ENCODE measurements around the gene TMEM151B.

TMEM151B gene

GRCh38 chr6:44264154-44265006 is 5.9 kb upstream of the TMEM151B start:
- TF ChIP-seq, protein P1, sequence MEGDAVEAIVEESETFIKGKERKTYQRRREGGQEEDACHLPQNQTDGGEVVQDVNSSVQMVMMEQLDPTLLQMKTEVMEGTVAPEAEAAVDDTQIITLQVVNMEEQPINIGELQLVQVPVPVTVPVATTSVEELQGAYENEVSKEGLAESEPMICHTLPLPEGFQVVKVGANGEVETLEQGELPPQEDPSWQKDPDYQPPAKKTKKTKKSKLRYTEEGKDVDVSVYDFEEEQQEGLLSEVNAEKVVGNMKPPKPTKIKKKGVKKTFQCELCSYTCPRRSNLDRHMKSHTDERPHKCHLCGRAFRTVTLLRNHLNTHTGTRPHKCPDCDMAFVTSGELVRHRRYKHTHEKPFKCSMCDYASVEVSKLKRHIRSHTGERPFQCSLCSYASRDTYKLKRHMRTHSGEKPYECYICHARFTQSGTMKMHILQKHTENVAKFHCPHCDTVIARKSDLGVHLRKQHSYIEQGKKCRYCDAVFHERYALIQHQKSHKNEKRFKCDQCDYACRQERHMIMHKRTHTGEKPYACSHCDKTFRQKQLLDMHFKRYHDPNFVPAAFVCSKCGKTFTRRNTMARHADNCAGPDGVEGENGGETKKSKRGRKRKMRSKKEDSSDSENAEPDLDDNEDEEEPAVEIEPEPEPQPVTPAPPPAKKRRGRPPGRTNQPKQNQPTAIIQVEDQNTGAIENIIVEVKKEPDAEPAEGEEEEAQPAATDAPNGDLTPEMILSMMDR (IDR thresholded peaks at IDR 0.05; ENCODE audit: low read depth, low read length): peak; percentile 10; the same call in 1 of the 2 replicates
- H3K4me3 ChIP-seq (ENCODE audit: low read depth, low read length): peak overlapping the region; percentile 74

DNA sequence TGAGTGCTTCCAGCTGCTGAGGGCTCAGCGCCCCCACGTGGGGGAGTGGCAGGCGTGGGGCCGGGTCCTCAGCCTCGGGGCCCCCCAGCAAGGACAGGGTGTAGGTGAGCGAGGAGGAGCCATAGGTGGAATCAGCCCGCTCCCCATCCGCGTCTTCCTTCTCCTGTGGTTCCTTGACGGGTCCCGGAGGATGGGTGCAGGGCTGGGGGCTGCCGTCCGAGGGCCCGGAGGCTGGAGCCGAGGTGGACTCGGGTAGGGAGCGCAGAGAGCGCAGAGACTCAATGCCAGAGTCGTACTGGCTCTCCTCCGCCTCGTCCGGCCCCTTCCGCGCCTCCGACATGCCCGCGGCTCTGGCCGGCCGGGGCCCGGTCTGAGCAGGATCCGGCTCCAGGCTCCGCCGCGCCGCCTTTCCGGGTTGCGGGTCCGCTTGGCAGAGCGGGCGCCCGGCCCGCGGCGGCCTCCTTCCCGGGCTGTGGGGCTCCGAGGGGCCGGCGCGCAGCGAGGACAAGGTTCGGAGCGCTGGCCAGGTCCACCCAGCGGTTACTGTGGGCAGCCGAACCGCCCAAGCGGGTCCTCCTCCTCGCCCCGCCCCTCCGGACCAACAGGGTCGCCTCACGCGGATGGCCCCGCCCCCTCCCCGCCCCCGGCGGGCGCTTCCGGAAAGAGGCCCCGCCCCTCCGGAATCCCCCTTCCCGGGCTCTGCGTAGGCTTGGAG is 5.1 kb upstream of the TMEM151B start, which contains the start of gene NFKBIE:
TSS of gene NFKBIE (minus strand) at position 545 of the 715 bp plus-strand sequence. CDS start at position 340, 205 bp downstream.
- TF ChIP-seq, protein P1 (IDR thresholded peaks at IDR 0.05; ENCODE audit: low read depth, low read length): no peak

GRCh38 chr6:44265722-44266233 is 4.5 kb upstream of the TMEM151B start:
- TF ChIP-seq, protein P1 (IDR thresholded peaks at IDR 0.05; ENCODE audit: low read depth, low read length): no peak
- no peak overlapping the region; the same call in 1 of the 2 replicates for H3K4me3 ChIP-seq (ENCODE audit: low read depth, low read length)

More for the DNA sequence above, 5.1 kb upstream of the TMEM151B start, which contains the start of gene NFKBIE:
- peak within 1 kb of the TSS; percentile 74 for H3K4me3 ChIP-seq (ENCODE audit: low read depth, low read length)

DNA sequence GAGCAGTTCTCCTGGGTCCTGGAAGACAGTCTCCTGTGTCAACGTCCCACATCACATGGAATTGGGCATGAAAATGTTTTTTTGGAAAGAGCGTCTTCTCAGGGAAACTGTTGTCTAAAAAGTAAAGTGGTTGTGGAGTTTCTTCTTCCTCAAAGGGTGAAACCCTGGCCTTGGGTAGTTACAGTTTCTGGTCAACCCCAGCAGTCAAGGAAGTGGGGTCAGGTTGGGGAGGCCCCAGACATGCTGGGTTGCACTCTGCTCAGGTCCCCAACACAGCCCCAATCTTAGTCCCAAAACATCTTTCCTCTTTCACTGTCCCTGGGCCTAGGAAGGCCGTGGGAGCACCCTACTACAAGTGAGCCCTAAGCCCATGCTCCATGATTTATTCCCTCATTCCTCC is 3.9 kb upstream of the TMEM151B start:
- H3K4me3 ChIP-seq (ENCODE audit: low read depth, low read length): no peak overlapping the region
- TF ChIP-seq, protein P1 (IDR thresholded peaks at IDR 0.05; ENCODE audit: low read depth, low read length): no peak

- H3K4me3 ChIP-seq (ENCODE audit: low read depth, low read length): no peak overlapping the region
- TF ChIP-seq, protein P1 (IDR thresholded peaks at IDR 0.05; ENCODE audit: low read depth, low read length): no peak
These were observed 3.0 kb upstream of the TMEM151B start for GRCh38 chr6:44267252-44267651.

DNA sequence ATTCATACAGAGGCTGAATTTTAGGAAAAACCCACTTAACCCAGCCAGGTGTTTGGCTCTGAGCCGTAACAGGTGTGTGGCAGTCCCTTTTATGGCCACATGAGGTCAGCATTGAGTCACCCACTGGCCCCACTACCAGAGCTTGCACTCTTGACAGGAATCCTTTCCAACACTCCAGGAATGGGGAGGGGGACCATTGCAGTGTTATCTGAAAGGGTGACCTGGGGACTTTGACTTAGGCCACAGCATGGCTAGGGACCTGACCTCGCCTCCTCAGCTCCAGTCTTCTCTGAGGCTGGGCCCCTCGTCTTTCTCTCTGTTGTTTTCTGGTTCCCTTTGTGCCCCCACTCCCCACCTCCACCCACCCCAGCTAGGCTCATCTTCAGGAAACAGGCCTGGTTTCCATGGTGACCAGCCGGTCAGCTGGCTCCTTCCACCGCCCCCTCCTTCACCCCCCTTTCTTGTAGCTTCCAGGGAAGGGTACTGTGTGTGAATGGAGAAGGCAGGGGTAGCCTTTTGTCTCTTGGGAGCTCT is 2.1 kb upstream of the TMEM151B start:
- H3K4me3 ChIP-seq (ENCODE audit: low read depth, low read length): no peak overlapping the region
- TF ChIP-seq, protein P1 (IDR thresholded peaks at IDR 0.05; ENCODE audit: low read depth, low read length): peak; percentile 97
